Panc1 (cell line): ENCODE results near the gene C16orf74. TPM values are rescaled to one million over a fixed set of nuclear protein-coding genes. Genes with fewer than 3 reads are reported as not detected.

Source experiments
- ATAC-seq: fragments of 200-7000 bp; cut with Tn5 transposase; 2 replicates; pipeline ENCODE4 v1.9.1; 2020; ENCODE audit warnings: mild to moderate bottlenecking, moderate library complexity
- BruUV-seq: library from RNA; stranded (reverse); fragments of 400-500 nt; replicated peaks from 2 replicates; lab custom pipeline; 2021; lab: Mats Ljungman, UMichigan
- CTCF ChIA-PET: fragments of 300-600 bp; sonication (Branson Sonifier 250); formaldehyde crosslinking; loops from one replicate; lab custom pipeline; 2022; ENCODE audit warnings: antibody characterized with exemption; lab: Charles Lee
- POLR2A ChIA-PET: fragments of 300-600 bp; sonication (Branson Sonifier 250); formaldehyde crosslinking; loops from one replicate; lab custom pipeline; 2022; ENCODE audit warnings: antibody characterized with exemption; lab: Charles Lee
- DNase-seq: peaks from one replicate; pipeline ENCODE4 v3.0.0-alpha.2; 2010; ENCODE audit warnings: low read depth, low spot score
- H3K27ac ChIP-seq: 2 replicates; pipeline ENCODE4 v1.5.1; 2011; ENCODE audit warnings: mild to moderate bottlenecking, low read length, inconsistent platforms
- H3K27me3 ChIP-seq: fragments of 200-500 bp; sonication (Bioruptor generic); 2 replicates; pipeline ENCODE4 v1.6.0; 2014; ENCODE audit warnings: low read length, inconsistent platforms; ENCODE audit not compliant: control insufficient read depth, insufficient read depth
- H3K36me3 ChIP-seq: fragments of 200-500 bp; sonication (Bioruptor generic); 2 replicates; pipeline ENCODE4 v1.5.1; 2014; ENCODE audit warnings: inconsistent platforms, mild to moderate bottlenecking, low read length, moderate library complexity; ENCODE audit not compliant: control insufficient read depth, insufficient read depth
- H3K4me1 ChIP-seq: 2 replicates; pipeline ENCODE4 v1.5.1; 2011; ENCODE audit warnings: inconsistent platforms, mild to moderate bottlenecking, low read length, moderate library complexity; ENCODE audit not compliant: control insufficient read depth, insufficient read depth
- H3K4me3 ChIP-seq, 2 experiments: 2 replicates each; pipeline ENCODE4 v1.5.1; 2011 to 2012; ENCODE audit warnings: low read depth in 2 of 2, low read length in 2 of 2, mild to moderate bottlenecking in 2 of 2, inconsistent platforms in 1 of 2, moderate library complexity in 1 of 2
- H3K9me3 ChIP-seq: fragments of 200-500 bp; sonication (Bioruptor generic); 2 replicates; pipeline ENCODE4 v1.5.1; 2014; ENCODE audit warnings: low read depth, mild to moderate bottlenecking, inconsistent platforms, low read length, moderate library complexity; ENCODE audit not compliant: control insufficient read depth, insufficient read depth
- POLR2AphosphoS5 ChIP-seq: IDR thresholded peaks from 2 replicates; pipeline ENCODE4 v1.6.1; 2012; ENCODE audit warnings: mild to moderate bottlenecking, low read depth, low read length, moderate library complexity
- SIN3A ChIP-seq: IDR thresholded peaks from 2 replicates; pipeline ENCODE4 v1.6.1; 2012; ENCODE audit warnings: low read depth, mild to moderate bottlenecking, low read length, moderate library complexity, borderline replicate concordance; ENCODE audit not compliant: insufficient read depth
- TCF7L2 ChIP-seq: IDR thresholded peaks from 2 replicates; pipeline ENCODE4 v1.6.1; 2011; ENCODE audit warnings: mild to moderate bottlenecking, low read depth, low read length, inconsistent platforms
- in situ Hi-C: cut with HindIII; loops from 2 replicates; pipeline ENCODE4 v1.10.0; 2016; ENCODE audit warnings: low sequenced_read_pairs, low pct_unique_long_range_greater_than_20kb
- intact Hi-C: fragments of 100-400 bp; cut with micrococcal nuclease; formaldehyde crosslinking; loops from one replicate; pipeline ENCODE4 v1.10.0; 2022; ENCODE audit not compliant: unreplicated experiment
- total RNA-seq: library from RNA; stranded (reverse); gene quantifications from one replicate; pipeline ENCODE4 v1.2.1, GENCODE V29; 2021; ENCODE audit not compliant: unreplicated experiment
- TF ChIP-seq, protein P1 (sequence below): fragments of 450-650 bp; IDR thresholded peaks from 2 replicates; pipeline ENCODE4 v1.5.1; 2017; ENCODE audit warnings: mild to moderate bottlenecking
- TF ChIP-seq, protein P2 (sequence below), 2 experiments: IDR thresholded peaks; 2 replicates each; pipeline ENCODE4 v1.6.1; 2011 to 2012; ENCODE audit warnings: low read depth in 2 of 2, control low read depth in 1 of 2, low read length in 1 of 2, mild to moderate bottlenecking in 1 of 2, moderate library complexity in 1 of 2; ENCODE audit not compliant: insufficient read depth in 1 of 2

The C16orf74 gene
- total RNA-seq, 1 experiment from 2014 or later = 1.5 TPM

DNA sequence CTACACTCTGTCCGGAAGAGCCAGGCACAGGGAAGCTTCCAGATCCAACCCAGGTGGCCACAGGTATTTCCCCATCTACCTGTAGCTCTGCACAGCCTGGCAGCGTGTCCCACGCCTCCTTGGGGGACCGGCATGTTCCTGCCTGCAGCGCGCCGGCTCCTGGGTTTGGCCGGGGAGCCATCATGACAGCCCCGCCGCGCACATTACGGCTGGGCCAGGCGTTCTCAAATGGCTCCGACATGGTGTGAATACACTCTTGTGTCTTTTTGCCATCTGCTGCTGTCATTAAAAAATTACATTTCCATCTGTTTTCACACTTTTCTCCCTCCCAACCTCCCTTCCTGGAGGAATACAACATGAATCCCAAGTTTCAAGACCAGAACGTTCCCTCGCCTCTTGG lies 54.1 kb downstream of the C16orf74 start:
- Histone ChIP-seq H3K27ac (no peak overlapping the region), H3K36me3 (no peaks in the 10 kb centered on the region), H3K9me3 (no peaks in the 10 kb centered on the region), H3K4me3 (no peak overlapping the region), H3K27me3 (no peaks in the 10 kb centered on the region), H3K4me1 (peaks cover 4% of the 10 kb centered on the region; the same call in 1 of the 2 replicates)
- intact Hi-C loops = no loop called here
- no peak for DNase-seq
- in situ Hi-C loops = no loop called here
- ATAC-seq = no peak
- TF ChIP-seq, protein P1, sequence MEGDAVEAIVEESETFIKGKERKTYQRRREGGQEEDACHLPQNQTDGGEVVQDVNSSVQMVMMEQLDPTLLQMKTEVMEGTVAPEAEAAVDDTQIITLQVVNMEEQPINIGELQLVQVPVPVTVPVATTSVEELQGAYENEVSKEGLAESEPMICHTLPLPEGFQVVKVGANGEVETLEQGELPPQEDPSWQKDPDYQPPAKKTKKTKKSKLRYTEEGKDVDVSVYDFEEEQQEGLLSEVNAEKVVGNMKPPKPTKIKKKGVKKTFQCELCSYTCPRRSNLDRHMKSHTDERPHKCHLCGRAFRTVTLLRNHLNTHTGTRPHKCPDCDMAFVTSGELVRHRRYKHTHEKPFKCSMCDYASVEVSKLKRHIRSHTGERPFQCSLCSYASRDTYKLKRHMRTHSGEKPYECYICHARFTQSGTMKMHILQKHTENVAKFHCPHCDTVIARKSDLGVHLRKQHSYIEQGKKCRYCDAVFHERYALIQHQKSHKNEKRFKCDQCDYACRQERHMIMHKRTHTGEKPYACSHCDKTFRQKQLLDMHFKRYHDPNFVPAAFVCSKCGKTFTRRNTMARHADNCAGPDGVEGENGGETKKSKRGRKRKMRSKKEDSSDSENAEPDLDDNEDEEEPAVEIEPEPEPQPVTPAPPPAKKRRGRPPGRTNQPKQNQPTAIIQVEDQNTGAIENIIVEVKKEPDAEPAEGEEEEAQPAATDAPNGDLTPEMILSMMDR = no peak
- no peak for TF ChIP-seq POLR2AphosphoS5
- no peak for TF ChIP-seq SIN3A
- TF ChIP-seq, protein P2, sequence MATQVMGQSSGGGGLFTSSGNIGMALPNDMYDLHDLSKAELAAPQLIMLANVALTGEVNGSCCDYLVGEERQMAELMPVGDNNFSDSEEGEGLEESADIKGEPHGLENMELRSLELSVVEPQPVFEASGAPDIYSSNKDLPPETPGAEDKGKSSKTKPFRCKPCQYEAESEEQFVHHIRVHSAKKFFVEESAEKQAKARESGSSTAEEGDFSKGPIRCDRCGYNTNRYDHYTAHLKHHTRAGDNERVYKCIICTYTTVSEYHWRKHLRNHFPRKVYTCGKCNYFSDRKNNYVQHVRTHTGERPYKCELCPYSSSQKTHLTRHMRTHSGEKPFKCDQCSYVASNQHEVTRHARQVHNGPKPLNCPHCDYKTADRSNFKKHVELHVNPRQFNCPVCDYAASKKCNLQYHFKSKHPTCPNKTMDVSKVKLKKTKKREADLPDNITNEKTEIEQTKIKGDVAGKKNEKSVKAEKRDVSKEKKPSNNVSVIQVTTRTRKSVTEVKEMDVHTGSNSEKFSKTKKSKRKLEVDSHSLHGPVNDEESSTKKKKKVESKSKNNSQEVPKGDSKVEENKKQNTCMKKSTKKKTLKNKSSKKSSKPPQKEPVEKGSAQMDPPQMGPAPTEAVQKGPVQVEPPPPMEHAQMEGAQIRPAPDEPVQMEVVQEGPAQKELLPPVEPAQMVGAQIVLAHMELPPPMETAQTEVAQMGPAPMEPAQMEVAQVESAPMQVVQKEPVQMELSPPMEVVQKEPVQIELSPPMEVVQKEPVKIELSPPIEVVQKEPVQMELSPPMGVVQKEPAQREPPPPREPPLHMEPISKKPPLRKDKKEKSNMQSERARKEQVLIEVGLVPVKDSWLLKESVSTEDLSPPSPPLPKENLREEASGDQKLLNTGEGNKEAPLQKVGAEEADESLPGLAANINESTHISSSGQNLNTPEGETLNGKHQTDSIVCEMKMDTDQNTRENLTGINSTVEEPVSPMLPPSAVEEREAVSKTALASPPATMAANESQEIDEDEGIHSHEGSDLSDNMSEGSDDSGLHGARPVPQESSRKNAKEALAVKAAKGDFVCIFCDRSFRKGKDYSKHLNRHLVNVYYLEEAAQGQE (IDR thresholded peaks at IDR 0.05; ENCODE audit: insufficient read depth in 1 of 2, low read depth in 2 of 2, low read length in 1 of 2) = no peak
- no peak for TF ChIP-seq TCF7L2
- no TSS peak for BruUV-seq
- POLR2A ChIA-PET = no interaction called here
- CTCF ChIA-PET = no interaction called here

DNA sequence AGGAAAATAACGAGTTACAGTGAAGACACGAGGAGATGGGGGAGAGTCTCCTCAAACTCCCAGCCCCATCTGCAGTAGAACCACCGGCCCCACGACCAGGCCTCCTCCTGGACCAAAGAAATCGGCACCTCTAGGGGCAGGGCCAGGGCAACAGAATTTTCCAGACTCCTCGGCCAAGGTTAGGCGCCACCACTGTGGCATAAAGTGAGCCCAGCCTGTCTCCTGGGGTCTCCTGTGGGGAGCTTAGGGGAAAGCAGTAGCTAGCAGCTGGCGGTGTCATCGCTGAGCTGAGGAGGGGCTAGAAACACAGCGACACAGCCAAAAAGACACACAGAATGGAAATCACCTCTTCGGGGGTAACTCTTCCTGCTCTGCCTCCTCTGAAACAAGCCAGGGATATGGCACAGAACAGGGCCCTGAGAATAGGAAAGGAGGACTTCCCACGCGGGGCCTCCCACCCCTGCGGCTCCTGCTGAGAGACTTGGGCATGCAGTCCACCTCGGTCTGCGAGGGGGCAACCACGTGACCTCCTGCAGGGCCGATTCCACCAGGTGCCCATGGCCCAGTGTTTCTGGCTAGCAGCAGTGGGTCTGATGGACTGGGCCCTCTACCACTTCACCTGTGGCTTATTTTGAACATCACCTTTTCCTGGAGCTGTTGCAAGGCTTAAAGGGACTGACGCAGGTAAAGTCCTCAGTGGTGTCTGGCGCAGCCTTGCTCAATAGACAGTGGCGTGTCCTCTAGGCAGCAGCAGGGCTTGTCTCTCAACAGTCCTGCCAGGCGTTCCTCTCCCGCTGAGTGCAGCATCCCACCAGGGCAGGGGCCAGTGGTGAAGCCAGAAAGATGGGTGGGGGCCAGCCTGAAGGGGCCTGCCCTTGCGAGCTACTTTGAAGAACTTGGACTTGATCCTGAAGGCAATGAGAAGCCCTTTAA lies 55.4 kb downstream of the C16orf74 start:
- in situ Hi-C loops (no loop called here), intact Hi-C loops (no loop called here)
- Histone ChIP-seq H3K27ac (no peak overlapping the region), H3K4me3 (no peak overlapping the region), H3K36me3 (no peaks in the 10 kb centered on the region), H3K27me3 (no peaks in the 10 kb centered on the region), H3K4me1 (peaks cover 4% of the 10 kb centered on the region; the same call in 1 of the 2 replicates), H3K9me3 (no peaks in the 10 kb centered on the region)
- DNase-seq = no peak
- no peak for ATAC-seq
- no TSS peak for BruUV-seq
- TF ChIP-seq POLR2AphosphoS5 (no peak), SIN3A (no peak), TCF7L2 (no peak)
- TF ChIP-seq, protein P1 = no peak
- TF ChIP-seq, protein P2 (IDR thresholded peaks at IDR 0.05; ENCODE audit: insufficient read depth in 1 of 2, low read depth in 2 of 2, low read length in 1 of 2) = no peak
- CTCF ChIA-PET = no interaction called here
- POLR2A ChIA-PET = no interaction called here
